ENCODE results near the gene PLEKHG2. TPM values are rescaled to one million over a fixed set of nuclear protein-coding genes. Genes with fewer than 3 reads are reported as not detected.

PLEKHG2 gene
- total and polyA plus RNA-seq, 9 of the 15 experiments (the other 6 are each of a cell fraction or from before 2014, with no cell fraction given): 0.98 to 45.7 (median 9.8) TPM

GRCh38 chr19:39406656-39407409, 5.6 kb upstream of the PLEKHG2 start, which contains the start of gene ZFP36 (continued):
- peak; percentile 69 for TF ChIP-seq HDAC2 (IDR thresholded peaks at IDR 0.05)
- no peak for TF ChIP-seq CHD4 (IDR thresholded peaks at IDR 0.05; ENCODE audit: insufficient read depth, insufficient replicate concordance, low read depth, low read length, poor library complexity, severe bottlenecking)
- TF ChIP-seq SUPT5H (IDR thresholded peaks at IDR 0.05): peak; percentile 98
- no peak for TF ChIP-seq BRD9 (IDR thresholded peaks at IDR 0.05; ENCODE audit: low read depth, partially characterized antibody)
- no peak for TF ChIP-seq NFIX (CRISPR knock-in tag; IDR thresholded peaks at IDR 0.05; ENCODE audit: low read depth)
- TF ChIP-seq PTRF (tag; IDR thresholded peaks at IDR 0.05): no peak
- TF ChIP-seq FOXJ3 (CRISPR knock-in tag; IDR thresholded peaks at IDR 0.05): no peak
- TF ChIP-seq ZNF445 (CRISPR knock-in tag; IDR thresholded peaks at IDR 0.05; ENCODE audit: low read depth): no peak
- no peak for TF ChIP-seq TCF7L2 (IDR thresholded peaks at IDR 0.05; ENCODE audit: low read depth, low read length)
- TF ChIP-seq KAT2B (IDR thresholded peaks at IDR 0.05; ENCODE audit: low read depth, low read length): no peak
- TF ChIP-seq HOXB6 (CRISPR knock-in tag; IDR thresholded peaks at IDR 0.05; ENCODE audit: borderline replicate concordance): no peak
- TF ChIP-seq ZNF232 (CRISPR knock-in tag; IDR thresholded peaks at IDR 0.05): no peak
- TF ChIP-seq HMGXB4 (CRISPR knock-in tag; IDR thresholded peaks at IDR 0.05): peak; percentile 47; the same call in 1 of the 2 replicates
- TF ChIP-seq ZNF197 (CRISPR knock-in tag; IDR thresholded peaks at IDR 0.05; ENCODE audit: low read depth): no peak
- TF ChIP-seq PYGO2 (tag; IDR thresholded peaks at IDR 0.05): no peak
- TF ChIP-seq SMAD3 (CRISPR knock-in tag; conservative IDR thresholded peaks at IDR 0.05): no peak
- TF ChIP-seq RFX7 (CRISPR knock-in tag; IDR thresholded peaks at IDR 0.05): no peak
- no peak for TF ChIP-seq SMC3 (conservative IDR thresholded peaks at IDR 0.05; ENCODE audit: insufficient read depth, low read depth, low read length)
- no peak for TF ChIP-seq TEAD2 (tag; IDR thresholded peaks at IDR 0.05)
- TF ChIP-seq ETS2 (tag; IDR thresholded peaks at IDR 0.05; ENCODE audit: borderline replicate concordance, poor library complexity, severe bottlenecking): no peak
- TF ChIP-seq, protein P1, sequence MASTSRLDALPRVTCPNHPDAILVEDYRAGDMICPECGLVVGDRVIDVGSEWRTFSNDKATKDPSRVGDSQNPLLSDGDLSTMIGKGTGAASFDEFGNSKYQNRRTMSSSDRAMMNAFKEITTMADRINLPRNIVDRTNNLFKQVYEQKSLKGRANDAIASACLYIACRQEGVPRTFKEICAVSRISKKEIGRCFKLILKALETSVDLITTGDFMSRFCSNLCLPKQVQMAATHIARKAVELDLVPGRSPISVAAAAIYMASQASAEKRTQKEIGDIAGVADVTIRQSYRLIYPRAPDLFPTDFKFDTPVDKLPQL (IDR thresholded peaks at IDR 0.05; ENCODE audit: extremely low read depth, insufficient read length): no peak
- no peak for TF ChIP-seq FOXJ2 (tag; IDR thresholded peaks at IDR 0.05)
- no peak for TF ChIP-seq ZZZ3 (IDR thresholded peaks at IDR 0.05)
- TF ChIP-seq PKNOX1 (IDR thresholded peaks at IDR 0.05): no peak
- TF ChIP-seq ZBTB7A (IDR thresholded peaks at IDR 0.05; ENCODE audit: borderline replicate concordance, control insufficient read depth, low read depth, low read length): peak; percentile 87; the same call in 1 of the 2 replicates
